Stimulated activated CD8-positive, alpha-beta memory T cell treated with anti-CD3 and anti-CD28 coated beads, Interleukin-15, amount 100 ng/mL, for 4 hours (primary cell): ENCODE results near the gene MTURN.

Experiments used
- DNase-seq, 2 donors: peaks; one replicate each; pipeline ENCODE4 v3.0.0-alpha.2; 2020; ENCODE audit warnings: low read depth in 2 of 2

MTURN gene

DNA sequence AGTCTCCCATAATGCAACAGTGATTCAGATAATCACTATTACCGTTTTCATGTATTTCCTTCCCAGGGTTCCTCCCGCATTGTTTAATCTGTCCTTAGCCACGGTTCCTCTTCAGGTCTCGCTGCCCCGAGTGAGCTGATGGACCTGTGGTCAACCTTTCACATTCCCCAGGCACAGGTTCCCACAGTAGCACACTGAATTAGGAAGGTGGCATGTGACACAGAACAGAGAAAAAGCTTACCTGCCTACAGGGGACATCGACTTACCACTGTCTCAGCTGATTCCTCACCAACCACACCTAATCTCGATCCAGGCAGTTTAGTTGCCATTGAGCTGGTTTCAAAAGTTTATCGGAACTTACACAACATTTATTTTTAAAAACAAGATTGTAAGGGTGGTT is 72.2 kb downstream of the MTURN start:
- DNase-seq, result no peak

DNA sequence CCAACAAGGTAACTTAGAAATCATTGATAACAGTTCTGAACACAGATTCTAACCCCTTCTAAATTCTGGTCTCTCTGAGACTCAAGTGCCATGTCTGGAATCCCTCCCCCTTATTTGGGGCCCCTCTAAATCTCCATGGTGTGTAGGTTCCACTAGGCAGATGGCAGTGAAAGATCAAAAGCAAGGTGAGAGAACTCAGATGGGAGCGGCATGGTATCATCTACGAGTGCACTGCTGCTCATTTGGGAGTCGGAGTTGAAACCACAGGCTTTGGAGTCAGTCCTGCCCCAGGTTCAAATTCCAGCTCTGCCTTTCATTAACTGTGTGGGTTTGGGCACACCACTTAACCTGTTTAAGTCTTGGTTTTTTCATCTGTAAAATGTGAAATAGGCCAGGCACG is 72.6 kb downstream of the MTURN start:
- no peak for DNase-seq

- no peak for DNase-seq
These were observed 75.2 kb downstream of the MTURN start for GRCh38 chr7:30209951-30210350.
